GM13977 (cell line): ENCODE measurements around the gene SHISAL2B.
"Not testable (repeated sequence)": the region's sequence is repeated elsewhere in the genome, so short reads cannot be mapped to it uniquely, and the experiment has no call there.

Experiments used
- DNase-seq: peaks from one replicate; pipeline ENCODE4 v3.0.0; 2012; ENCODE audit warnings: low spot score
- in situ Hi-C: fragments of 300-500 bp; cut with MboI; formaldehyde crosslinking; loops from one replicate; pipeline ENCODE4 v1.12.0; 2022; ENCODE audit warnings: low sequenced_read_pairs, low pct_unique_long_range_greater_than_20kb, mixed read lengths, inconsistent platforms; ENCODE audit not compliant: unreplicated experiment
- TF ChIP-seq, protein P1 (sequence below): IDR thresholded peaks from 2 replicates; pipeline ENCODE4 v1.5.1; 2012; ENCODE audit warnings: mild to moderate bottlenecking, control low read depth; ENCODE audit not compliant: insufficient read depth; ENCODE audit errors: extremely low read depth, missing control alignments

SHISAL2B gene

DNA sequence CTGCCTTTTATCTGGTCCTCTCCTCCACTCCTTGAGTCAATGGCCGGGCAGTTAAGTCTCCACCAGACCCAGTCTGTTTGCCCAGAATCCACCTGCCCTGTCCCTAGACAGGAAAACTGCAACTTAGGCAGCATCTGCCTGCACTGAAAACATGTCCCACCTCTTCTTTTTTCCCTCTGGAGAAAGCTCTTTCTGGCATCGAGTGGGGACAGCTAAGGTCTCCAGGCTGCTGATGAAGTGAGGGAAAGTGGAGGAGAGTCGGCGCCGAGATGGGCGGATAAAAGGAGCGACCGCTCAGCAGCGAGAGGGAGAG is 243 bp upstream of the SHISAL2B start:
- no peak for DNase-seq
- TF ChIP-seq, protein P1, sequence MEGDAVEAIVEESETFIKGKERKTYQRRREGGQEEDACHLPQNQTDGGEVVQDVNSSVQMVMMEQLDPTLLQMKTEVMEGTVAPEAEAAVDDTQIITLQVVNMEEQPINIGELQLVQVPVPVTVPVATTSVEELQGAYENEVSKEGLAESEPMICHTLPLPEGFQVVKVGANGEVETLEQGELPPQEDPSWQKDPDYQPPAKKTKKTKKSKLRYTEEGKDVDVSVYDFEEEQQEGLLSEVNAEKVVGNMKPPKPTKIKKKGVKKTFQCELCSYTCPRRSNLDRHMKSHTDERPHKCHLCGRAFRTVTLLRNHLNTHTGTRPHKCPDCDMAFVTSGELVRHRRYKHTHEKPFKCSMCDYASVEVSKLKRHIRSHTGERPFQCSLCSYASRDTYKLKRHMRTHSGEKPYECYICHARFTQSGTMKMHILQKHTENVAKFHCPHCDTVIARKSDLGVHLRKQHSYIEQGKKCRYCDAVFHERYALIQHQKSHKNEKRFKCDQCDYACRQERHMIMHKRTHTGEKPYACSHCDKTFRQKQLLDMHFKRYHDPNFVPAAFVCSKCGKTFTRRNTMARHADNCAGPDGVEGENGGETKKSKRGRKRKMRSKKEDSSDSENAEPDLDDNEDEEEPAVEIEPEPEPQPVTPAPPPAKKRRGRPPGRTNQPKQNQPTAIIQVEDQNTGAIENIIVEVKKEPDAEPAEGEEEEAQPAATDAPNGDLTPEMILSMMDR = no peak
- in situ Hi-C loops = no loop called here

DNA sequence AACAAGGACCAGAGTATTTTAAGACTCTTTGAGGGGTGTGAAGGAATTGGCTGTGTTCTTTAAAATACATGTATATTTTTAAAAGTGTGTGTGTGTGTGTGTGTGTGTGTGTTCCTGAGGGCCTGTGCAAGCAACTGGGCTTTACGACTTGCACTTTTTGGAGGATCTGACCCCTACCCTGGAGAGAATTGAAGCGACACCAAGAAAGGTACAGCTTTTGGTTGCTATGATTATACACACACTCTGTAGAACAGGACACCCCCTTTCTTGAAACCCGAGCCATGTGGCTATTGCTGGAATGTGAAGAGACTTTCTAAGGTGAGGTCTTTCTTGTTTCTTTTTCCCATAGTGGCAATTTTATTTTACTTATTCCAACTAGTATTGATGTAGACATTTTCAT is 988 bp downstream of the SHISAL2B start:
- in situ Hi-C loops = no loop called here
- TF ChIP-seq, protein P1 = no peak
- DNase-seq = no peak

DNA sequence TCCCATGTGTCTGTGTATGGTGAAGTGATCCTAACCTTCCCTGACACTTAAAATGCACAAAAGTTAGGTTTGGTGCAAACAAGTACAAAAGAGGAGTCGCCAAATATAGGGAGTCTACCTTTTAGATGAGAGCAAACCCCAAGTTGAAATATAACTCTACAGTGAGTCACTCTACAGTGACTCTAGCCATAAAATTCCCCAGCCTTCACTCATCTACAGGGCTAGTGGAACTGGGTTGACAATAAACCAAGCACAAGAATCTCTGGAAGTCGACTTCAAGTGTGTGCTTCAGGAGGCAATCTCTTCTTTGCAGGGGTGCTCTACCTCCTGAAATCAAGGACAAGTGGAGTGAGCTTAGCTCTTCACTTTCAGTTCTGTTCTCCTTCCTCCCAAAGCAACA is 3.3 kb downstream of the SHISAL2B start:
- TF ChIP-seq, protein P1 = no peak
- in situ Hi-C loops = no loop called here

DNA sequence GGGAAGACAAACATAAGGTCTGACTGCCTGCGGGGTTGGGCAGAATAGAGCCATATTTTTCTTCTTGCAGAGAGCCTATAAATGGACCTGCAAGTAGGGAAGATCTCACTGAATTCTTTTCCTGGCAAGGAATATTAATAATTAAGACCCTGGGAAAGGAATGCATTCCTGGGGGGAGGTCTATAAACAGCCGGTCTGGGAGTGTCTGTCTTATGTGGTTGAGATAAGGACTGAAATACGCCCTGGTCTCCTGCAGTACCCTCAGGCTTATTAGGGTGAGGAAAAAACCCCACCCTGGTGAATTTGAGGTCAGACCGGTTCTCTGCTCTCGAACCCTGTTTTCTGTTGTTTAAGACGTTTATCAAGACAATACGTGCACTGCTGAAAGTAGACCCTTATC is 6.1 kb downstream of the SHISAL2B start:
- DNase-seq, in situ Hi-C loops: not testable (repeated sequence)

More for the DNA sequence above, 3.3 kb downstream of the SHISAL2B start:
- DNase-seq = no peak

DNA sequence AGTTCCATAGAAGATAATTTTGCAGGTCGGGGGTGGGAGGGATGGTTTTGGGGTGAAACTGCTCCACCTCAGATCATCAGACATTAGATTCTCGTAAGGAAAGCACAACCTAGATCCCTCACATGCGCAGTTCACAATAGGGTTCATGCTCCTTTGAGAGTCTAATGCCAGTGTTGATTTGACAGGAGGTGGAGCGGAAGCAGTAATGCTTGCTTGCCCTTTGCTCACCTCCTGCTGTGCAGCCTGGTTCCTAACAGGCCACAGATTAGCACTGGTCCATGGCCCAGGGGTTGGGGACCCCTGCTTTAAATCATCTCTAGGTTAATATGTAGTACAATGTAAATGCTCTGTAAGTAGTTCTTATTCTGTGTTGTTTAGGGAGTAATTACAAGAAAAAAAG is 10.5 kb downstream of the SHISAL2B start:
- in situ Hi-C loops = no loop called here
- TF ChIP-seq, protein P1 = no peak
- DNase-seq = no peak

DNA sequence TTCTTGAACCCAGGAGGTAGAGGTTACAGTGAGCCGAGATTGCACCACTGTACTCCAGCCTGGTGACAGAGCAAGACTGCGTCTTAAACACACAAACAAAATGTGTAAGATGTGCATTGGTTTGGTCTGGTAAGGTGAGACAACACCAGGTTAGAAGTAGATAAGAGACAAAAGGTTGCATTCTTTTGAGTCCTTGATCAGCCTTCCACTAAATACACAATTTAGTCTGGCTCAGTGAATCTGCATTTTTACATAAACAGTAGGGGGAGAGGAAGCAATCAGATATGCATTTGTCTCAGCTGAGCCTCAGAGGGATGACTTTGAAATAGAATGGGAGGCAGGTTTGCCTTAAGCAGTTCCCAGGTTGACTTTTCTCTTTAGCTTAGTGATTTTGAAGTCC is 15.8 kb downstream of the SHISAL2B start:
- in situ Hi-C loops, DNase-seq: not testable (repeated sequence)

DNA sequence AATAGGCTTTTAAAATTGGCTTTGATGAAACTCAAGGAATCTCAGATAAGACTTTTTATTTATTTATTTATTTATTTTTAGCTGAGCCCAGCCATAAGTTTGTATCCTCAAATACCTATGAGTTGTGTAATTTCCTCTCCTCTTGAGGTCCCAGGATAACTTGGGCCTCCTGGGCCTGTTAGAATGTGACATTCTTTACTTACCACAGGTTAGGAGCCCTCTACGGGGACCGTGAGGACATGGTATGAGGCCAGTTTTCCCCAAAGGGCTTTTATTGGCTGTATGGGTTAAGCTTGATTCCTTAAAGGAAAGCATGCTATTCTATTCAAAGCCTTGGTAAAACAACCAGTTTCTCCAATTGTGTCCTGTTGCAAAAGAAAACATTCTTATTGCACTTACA is 16.9 kb downstream of the SHISAL2B start:
- no peak for DNase-seq
- TF ChIP-seq, protein P1 = no peak
- in situ Hi-C loops = no loop called here

DNA sequence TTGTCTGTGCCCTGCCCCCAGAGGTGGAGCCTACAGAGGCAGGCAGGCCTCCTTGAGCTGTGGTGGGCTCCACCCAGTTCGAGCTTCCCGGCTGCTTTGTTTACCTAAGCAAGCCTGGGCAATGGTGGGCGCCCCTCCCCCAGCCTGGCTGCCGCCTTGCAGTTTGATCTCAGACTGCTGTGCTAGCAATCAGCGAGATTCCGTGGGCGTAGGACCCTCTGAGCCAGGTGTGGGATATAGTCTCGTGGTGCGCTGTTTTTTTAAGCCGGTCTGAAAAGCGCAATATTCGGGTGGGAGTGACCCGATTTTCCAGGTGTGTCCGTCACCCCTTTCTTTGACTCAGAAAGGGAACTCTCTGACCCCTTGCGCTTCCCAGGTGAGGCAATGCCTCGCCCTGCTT is 24.2 kb downstream of the SHISAL2B start:
- in situ Hi-C loops, DNase-seq: not testable (repeated sequence)
